Endothelial cell of umbilical vein (primary cell): Measurements from ENCODE around the gene RAB31. TPM values are rescaled to one million over a fixed set of nuclear protein-coding genes. Genes with fewer than 3 reads are reported as not detected.

Experiments
- BruUV-seq: library from RNA; stranded (reverse); fragments of 400-500 nt; replicated peaks from 2 replicates; lab custom pipeline; 2021; lab: Mats Ljungman, UMichigan
- CTCF ChIA-PET: fragments of 300-600, 350-600 bp; sonication (Branson Sonifier 250); formaldehyde crosslinking; loops from one replicate; lab custom pipeline; 2021; ENCODE audit warnings: antibody characterized with exemption, inconsistent platforms; lab: Charles Lee
- POLR2A ChIA-PET: fragments of 300-600, 350-600 bp; sonication (Branson Sonifier 250); formaldehyde crosslinking; loops from one replicate; lab custom pipeline; 2021; ENCODE audit warnings: antibody characterized with exemption, inconsistent platforms; lab: Charles Lee
- DNase-seq: peaks from one replicate; pipeline ENCODE4 v3.0.0-alpha.2; 2011; ENCODE audit warnings: low read depth, low spot score
- FAIRE-seq: peaks from 2 replicates; lab custom pipeline; 2011; peaks lifted over from hg19 to GRCh38; lab: Jason Lieb, UNC
- H2AFZ ChIP-seq: 2 replicates; pipeline ENCODE4 v1.6.0; 2012; ENCODE audit warnings: low read depth, low read length, control low read depth, inconsistent platforms
- H3K27ac ChIP-seq: 2 replicates; pipeline ENCODE4 v1.5.1; 2011; ENCODE audit warnings: low read depth, mild to moderate bottlenecking, control low read depth, low read length, moderate library complexity; ENCODE audit not compliant: insufficient read depth
- H3K27me3 ChIP-seq, 2 experiments: 2 replicates each; pipeline versions ENCODE4 v1.6.0 to v1.6.1; 2011; ENCODE audit warnings: low read length in 2 of 2, mixed read lengths in 1 of 2; ENCODE audit not compliant: control insufficient read depth in 2 of 2, insufficient read depth in 2 of 2
- H3K36me3 ChIP-seq, 2 experiments: 2 replicates in 1 of 2; 3 replicates in 1 of 2; pipeline ENCODE4 v1.5.1; 2011; ENCODE audit warnings: low read length in 2 of 2, mild to moderate bottlenecking in 1 of 2, moderate library complexity in 1 of 2; ENCODE audit not compliant: control insufficient read depth in 2 of 2, insufficient read depth in 2 of 2; ENCODE audit errors: extremely low read depth in 1 of 2
- H3K4me1 ChIP-seq: 3 replicates; pipeline ENCODE4 v1.5.1; 2011; ENCODE audit warnings: mild to moderate bottlenecking, low read length; ENCODE audit not compliant: control insufficient read depth, insufficient read depth; ENCODE audit errors: extremely low read depth
- H3K4me2 ChIP-seq: 2 replicates; pipeline ENCODE4 v1.6.1; 2011; ENCODE audit warnings: low read length, control low read depth, mixed read lengths; ENCODE audit not compliant: insufficient read depth
- H3K4me3 ChIP-seq, 3 experiments: fragments of 200-600 bp in 1 of 3; sonication (generic), shearing (Covaris generic) in 1 of 3; replicated peaks in 1 of 3; 2 replicates each; pipeline ENCODE4 v1.5.1; 2011 to 2016; ENCODE audit warnings: control low read depth in 3 of 3, low read length in 3 of 3, mild to moderate bottlenecking in 2 of 3, inconsistent platforms in 1 of 3, low read depth in 1 of 3, moderate library complexity in 1 of 3; ENCODE audit not compliant: insufficient read depth in 1 of 3
- H3K79me2 ChIP-seq: 2 replicates; pipeline ENCODE4 v1.6.0; 2012; ENCODE audit warnings: low read length, inconsistent platforms; ENCODE audit not compliant: control insufficient read depth, insufficient read depth
- H3K9ac ChIP-seq: replicated peaks from 2 replicates; pipeline ENCODE3; 2011; ENCODE audit warnings: low read length, control low read depth; ENCODE audit not compliant: insufficient read depth; ENCODE audit errors: extremely low read depth
- H3K9me1 ChIP-seq: replicated peaks from 3 replicates; pipeline ENCODE4 v1.6.0; 2011; ENCODE audit warnings: mild to moderate bottlenecking, low read length; ENCODE audit not compliant: control insufficient read depth, insufficient read depth; ENCODE audit errors: extremely low read depth
- H3K9me3 ChIP-seq: replicated peaks from 2 replicates; pipeline ENCODE4 v1.5.1; 2012; ENCODE audit warnings: low read length, inconsistent platforms; ENCODE audit not compliant: control insufficient read depth, insufficient read depth
- H4K20me1 ChIP-seq: replicated peaks from 2 replicates; pipeline ENCODE3; 2011; ENCODE audit warnings: mild to moderate bottlenecking, low read length; ENCODE audit not compliant: control insufficient read depth, insufficient read depth; ENCODE audit errors: extremely low read depth
- EZH2 ChIP-seq: IDR thresholded peaks from 2 replicates; pipeline ENCODE4 v1.6.1; 2012; ENCODE audit warnings: borderline replicate concordance, low read depth, mild to moderate bottlenecking, moderate library complexity, low read length, inconsistent platforms; ENCODE audit not compliant: severe bottlenecking
- JUN ChIP-seq: IDR thresholded peaks from 2 replicates; pipeline ENCODE4 v1.6.1; 2011; ENCODE audit warnings: borderline replicate concordance, low read depth; ENCODE audit not compliant: insufficient read length, insufficient read depth
- POLR2AphosphoS5 ChIP-seq: IDR thresholded peaks from 2 replicates; pipeline ENCODE4 v1.6.1; 2012; ENCODE audit warnings: low read depth, mild to moderate bottlenecking, control low read depth, low read length, moderate library complexity; ENCODE audit not compliant: insufficient read depth
- dilution Hi-C: fragments of 300-500 bp; cut with MboI; formaldehyde crosslinking; loops from one replicate; pipeline ENCODE4 v1.15.0; 2019; ENCODE audit warnings: low sequenced_read_pairs; ENCODE audit not compliant: extremely low pct_ligation_motif_present
- intact Hi-C: fragments of 100-400 bp; cut with micrococcal nuclease; formaldehyde crosslinking; loops from one replicate; pipeline ENCODE4 v1.10.0; 2022
- polyA plus RNA-seq, 4 experiments: library from polyadenylated mRNA; depleted of rRNA in 3 of 4; stranded (reverse) in 3 of 4; unstranded in 1 of 4; fragments of >200 nt; gene quantifications; 2 replicates each; pipeline versions ENCODE4 v1.2.1 to v1.2.3, GENCODE V29; 2011 to 2012; ENCODE audit warnings: missing spikeins in 1 of 4
- total RNA-seq: library from RNA; stranded (reverse); gene quantifications from 2 replicates; pipeline ENCODE4 v1.2.3, GENCODE V29; 2021
- TF ChIP-seq, protein P1 (sequence below), 2 donors: IDR thresholded peaks; 1 replicate in 1 of 2; 2 replicates in 1 of 2; pipeline ENCODE4 v1.5.1; 2011; ENCODE audit warnings: low read length in 2 of 2, mild to moderate bottlenecking in 2 of 2, moderate library complexity in 2 of 2, control low read depth in 1 of 2, inconsistent platforms in 1 of 2, low read depth in 1 of 2; ENCODE audit not compliant: insufficient read depth in 1 of 2; ENCODE audit errors: extremely low read depth in 1 of 2
- TF ChIP-seq, protein P2 (sequence below): IDR thresholded peaks from 2 replicates; pipeline ENCODE4 v1.6.1; 2011; ENCODE audit not compliant: insufficient read depth, insufficient read length

RAB31 gene
- total and polyA plus RNA-seq, 2 donors (not counting 3 experiments of a cell fraction or from before 2014, with no cell fraction given): 30.5 TPM

DNA sequence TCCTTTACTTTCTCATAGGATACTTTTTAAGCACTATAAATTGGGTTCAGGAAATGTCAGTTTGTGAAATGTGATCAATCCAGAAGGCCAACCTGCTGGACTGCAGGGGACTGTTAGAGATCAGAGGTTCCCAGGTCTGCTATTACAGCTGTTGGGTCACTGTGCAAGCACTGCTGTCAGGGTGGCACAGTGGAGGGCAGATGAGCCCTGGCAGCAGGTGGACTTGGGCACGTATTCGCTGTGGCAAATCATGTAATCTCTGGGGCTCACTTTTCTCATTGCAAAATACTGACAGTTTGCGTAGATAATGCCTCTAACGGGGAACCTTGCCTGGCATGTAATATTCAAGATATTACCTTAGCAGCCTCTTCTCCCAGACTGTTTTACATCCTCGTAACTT, 18.1 kb downstream of the RAB31 start:
- Histone ChIP-seq H3K27ac (no peak overlapping the region), H3K4me1 (no peaks in the 10 kb centered on the region), H2AFZ (no peak overlapping the region), H3K27me3 (no peaks in the 10 kb centered on the region), H3K79me2 (peaks cover 7% of the 10 kb centered on the region), H3K9me1 (no peaks in the 10 kb centered on the region), H3K9me3 (no peaks in the 10 kb centered on the region), H3K4me3 (no peak overlapping the region), H4K20me1 (no peaks in the 10 kb centered on the region), H3K36me3 (no peaks in the 10 kb centered on the region), H3K4me2 (no peak overlapping the region), H3K9ac (no peak overlapping the region)
- FAIRE-seq: no peak
- no TSS peak for BruUV-seq
- intact Hi-C loops (no loop called here), dilution Hi-C loops (no loop called here)
- no peak for DNase-seq
- TF ChIP-seq, protein P1, sequence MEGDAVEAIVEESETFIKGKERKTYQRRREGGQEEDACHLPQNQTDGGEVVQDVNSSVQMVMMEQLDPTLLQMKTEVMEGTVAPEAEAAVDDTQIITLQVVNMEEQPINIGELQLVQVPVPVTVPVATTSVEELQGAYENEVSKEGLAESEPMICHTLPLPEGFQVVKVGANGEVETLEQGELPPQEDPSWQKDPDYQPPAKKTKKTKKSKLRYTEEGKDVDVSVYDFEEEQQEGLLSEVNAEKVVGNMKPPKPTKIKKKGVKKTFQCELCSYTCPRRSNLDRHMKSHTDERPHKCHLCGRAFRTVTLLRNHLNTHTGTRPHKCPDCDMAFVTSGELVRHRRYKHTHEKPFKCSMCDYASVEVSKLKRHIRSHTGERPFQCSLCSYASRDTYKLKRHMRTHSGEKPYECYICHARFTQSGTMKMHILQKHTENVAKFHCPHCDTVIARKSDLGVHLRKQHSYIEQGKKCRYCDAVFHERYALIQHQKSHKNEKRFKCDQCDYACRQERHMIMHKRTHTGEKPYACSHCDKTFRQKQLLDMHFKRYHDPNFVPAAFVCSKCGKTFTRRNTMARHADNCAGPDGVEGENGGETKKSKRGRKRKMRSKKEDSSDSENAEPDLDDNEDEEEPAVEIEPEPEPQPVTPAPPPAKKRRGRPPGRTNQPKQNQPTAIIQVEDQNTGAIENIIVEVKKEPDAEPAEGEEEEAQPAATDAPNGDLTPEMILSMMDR (IDR thresholded peaks at IDR 0.05; ENCODE audit: extremely low read depth in 1 of 2, insufficient read depth in 1 of 2, low read depth in 1 of 2, low read length in 2 of 2): no peak
- no peak for TF ChIP-seq POLR2AphosphoS5
- CTCF ChIA-PET: no interaction called here
- POLR2A ChIA-PET: no interaction called here

DNA sequence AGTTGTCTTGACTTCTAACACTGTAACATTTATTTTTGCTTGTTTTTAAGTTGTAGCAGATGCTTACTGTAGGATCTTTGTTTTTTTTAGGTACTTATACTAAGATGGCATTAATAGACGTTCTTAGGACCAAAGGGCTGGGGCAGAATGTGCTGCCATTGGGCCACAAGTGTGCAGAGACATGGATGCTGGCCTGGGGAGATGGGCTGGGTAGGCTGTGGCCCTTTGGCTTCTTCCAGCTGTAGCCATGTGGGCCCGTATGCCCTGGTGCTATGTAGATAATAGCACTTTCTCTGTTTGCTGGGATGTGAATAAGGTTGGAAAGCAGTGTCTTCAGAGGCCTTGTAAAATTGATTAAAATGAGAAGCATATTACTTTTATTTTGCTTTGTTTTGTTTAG, 18.8 kb downstream of the RAB31 start:
- no peak overlapping the region for H3K4me3 ChIP-seq
- peaks cover 2% of the 10 kb centered on the region for H3K79me2 ChIP-seq
- POLR2A ChIA-PET: no interaction called here
- no peaks in the 10 kb centered on the region for H3K4me1 ChIP-seq
- CTCF ChIA-PET: no interaction called here
- no peaks in the 10 kb centered on the region for H3K9me3 ChIP-seq
- DNase-seq (no peak), FAIRE-seq (no peak)
- H3K27me3 ChIP-seq: no peaks in the 10 kb centered on the region
- no peaks in the 10 kb centered on the region for H3K36me3 ChIP-seq
- dilution Hi-C loops (no loop called here), intact Hi-C loops (no loop called here)
- H3K27ac ChIP-seq: no peak overlapping the region
- no peak overlapping the region for H3K9ac ChIP-seq
- H4K20me1 ChIP-seq: no peaks in the 10 kb centered on the region
- TF ChIP-seq, protein P1 (IDR thresholded peaks at IDR 0.05; ENCODE audit: extremely low read depth in 1 of 2, insufficient read depth in 1 of 2, low read depth in 1 of 2, low read length in 2 of 2): no peak
- TF ChIP-seq, protein P2, sequence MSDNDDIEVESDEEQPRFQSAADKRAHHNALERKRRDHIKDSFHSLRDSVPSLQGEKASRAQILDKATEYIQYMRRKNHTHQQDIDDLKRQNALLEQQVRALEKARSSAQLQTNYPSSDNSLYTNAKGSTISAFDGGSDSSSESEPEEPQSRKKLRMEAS: no peak
- TF ChIP-seq EZH2 (no peak), JUN (no peak)
- no TSS peak for BruUV-seq
- H3K9me1 ChIP-seq: no peaks in the 10 kb centered on the region
- H2AFZ ChIP-seq: no peak overlapping the region
- no peak overlapping the region for H3K4me2 ChIP-seq
